Measurements from ENCODE around the gene TPSB2.
"Not testable (repeated sequence)": the region's sequence is repeated elsewhere in the genome, so short reads cannot be mapped to it uniquely, and the experiment has no call there.

The TPSB2 gene

GRCh38 chr16:1240436-1240835 is 10.5 kb upstream of the TPSB2 start, which contains the start of gene TPSAB1:
TSS of gene TPSAB1 (plus strand) at chr16:1240705. CDS start at chr16:1240939, 234 bp downstream.
- FAIRE-seq: not testable (repeated sequence)

DNA sequence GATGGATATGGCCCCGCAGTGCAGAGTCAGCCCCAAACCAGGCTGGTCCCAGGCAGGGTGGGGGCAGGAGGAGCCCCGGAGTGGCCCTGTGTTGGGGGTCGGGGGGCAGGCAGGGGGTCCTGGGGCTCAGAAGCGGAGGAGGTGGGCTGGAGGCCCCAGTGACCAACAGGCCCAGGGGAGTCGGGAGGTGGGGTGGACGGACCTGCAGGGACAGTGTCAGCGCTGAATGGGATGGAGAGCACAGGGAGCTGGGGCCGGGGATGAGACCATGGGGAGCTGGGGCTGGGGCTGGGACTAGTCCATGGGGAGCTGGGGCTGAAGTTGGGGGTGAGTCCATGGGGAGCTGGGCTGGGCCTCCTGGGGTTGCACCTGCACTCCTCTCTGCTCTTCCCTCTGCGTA is 9.6 kb upstream of the TPSB2 start:
- FAIRE-seq: not testable (repeated sequence)

DNA sequence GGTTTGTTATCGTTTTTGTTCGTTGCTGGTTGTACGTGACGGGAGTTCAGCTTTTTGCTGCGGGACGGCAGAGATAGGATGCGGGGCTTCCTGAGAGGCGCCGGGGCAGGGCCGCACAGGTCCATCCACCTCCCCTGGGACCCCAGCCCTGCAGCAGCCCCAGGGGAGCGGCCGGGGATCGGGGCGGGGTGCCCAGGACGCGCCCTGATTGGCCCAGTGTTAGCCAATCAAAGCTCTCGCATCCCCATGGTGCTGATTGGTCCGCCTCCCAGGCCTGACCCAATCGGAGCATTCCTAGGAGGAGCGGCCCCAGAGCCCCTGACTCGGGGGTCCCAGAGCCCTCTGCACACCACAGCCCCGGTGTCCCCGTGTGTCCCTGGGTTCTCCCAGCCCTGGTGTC is 8.9 kb upstream of the TPSB2 start:
- FAIRE-seq: not testable (repeated sequence)

- no peak for FAIRE-seq
Observed at GRCh38 chr16:1237990-1238389, 8.0 kb upstream of the TPSB2 start.

DNA sequence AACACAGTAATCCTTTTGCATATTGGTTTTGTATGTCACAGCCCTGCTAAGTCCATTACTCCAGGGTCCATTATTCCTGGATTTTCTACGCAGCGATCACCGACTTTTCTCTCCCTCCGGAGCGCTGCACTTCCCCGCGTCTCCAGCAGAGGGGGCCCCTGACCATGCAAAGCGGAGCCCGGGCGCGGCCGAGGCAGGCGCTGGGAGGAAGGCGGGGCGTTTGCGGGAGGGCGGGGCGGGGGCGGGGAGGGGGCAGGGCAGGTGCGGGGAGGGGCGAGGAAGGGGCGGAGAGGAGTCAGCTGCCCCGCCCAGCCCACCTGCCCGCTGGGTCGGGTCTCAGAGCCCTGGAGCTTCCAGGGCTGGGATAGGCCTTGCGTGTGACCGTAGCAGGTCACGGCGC is 6.7 kb upstream of the TPSB2 start:
- not testable (repeated sequence) for FAIRE-seq

DNA sequence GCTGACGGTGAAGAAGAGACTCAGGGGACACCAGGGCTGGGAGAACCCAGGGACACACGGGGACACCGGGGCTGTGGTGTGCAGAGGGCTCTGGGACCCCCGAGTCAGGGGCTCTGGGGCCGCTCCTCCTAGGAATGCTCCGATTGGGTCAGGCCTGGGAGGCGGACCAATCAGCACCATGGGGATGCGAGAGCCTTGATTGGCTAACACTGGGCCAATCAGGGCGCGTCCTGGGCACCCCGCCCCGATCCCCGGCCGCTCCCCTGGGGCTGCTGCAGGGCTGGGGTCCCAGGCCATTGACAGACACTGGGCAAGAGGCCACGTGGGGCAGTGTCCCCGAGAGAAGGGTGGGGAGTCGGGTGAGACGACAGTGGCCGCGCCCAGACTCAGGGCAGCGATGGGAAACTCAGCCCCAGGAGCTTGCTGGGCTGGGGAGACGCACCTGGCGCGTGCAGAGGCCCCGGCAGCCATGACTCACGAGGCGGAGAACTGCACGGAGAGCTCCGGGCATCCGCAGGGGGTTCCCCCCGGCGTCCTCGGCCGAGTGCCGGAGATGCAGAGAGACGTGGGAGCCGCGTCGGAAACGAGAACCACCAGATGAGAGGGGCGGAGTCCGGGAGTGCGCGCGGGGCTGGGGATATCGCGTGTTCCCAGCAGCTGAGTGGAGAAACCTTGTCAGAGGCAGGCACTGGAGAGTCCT is 2.2 kb upstream of the TPSB2 start:
- not testable (repeated sequence) for FAIRE-seq

GRCh38 chr16:1231301-1231700 is 1.3 kb upstream of the TPSB2 start:
- FAIRE-seq: not testable (repeated sequence)

- not testable (repeated sequence) for FAIRE-seq
Observed at GRCh38 chr16:1230471-1231212, 658 bp upstream of the TPSB2 start.

GRCh38 chr16:1229476-1229875 is 508 bp downstream of the TPSB2 start:
- not testable (repeated sequence) for FAIRE-seq

- not testable (repeated sequence) for FAIRE-seq
Observed at GRCh38 chr16:1228227-1228626, 1.8 kb downstream of the TPSB2 start.

DNA sequence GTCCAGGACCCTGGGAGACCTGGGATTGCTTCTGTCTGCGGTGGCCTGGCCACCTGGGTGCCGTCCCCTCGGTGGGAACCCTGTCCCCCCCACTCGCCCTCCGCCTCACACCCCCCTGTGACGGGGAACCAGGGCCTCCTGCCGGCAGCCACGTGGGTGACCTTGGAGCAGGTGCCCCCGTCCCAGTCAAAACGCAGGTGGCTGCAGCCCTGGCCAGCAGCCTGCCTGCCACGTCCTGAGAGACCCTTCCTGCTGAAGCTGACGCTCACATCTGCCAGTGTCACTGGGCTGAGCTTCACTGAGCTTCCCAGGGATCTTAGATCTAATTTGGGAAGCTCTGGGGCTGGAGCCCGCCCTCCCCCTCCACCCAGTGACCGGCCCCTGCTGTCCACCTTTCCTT is 3.3 kb downstream of the TPSB2 start:
- FAIRE-seq: not testable (repeated sequence)

DNA sequence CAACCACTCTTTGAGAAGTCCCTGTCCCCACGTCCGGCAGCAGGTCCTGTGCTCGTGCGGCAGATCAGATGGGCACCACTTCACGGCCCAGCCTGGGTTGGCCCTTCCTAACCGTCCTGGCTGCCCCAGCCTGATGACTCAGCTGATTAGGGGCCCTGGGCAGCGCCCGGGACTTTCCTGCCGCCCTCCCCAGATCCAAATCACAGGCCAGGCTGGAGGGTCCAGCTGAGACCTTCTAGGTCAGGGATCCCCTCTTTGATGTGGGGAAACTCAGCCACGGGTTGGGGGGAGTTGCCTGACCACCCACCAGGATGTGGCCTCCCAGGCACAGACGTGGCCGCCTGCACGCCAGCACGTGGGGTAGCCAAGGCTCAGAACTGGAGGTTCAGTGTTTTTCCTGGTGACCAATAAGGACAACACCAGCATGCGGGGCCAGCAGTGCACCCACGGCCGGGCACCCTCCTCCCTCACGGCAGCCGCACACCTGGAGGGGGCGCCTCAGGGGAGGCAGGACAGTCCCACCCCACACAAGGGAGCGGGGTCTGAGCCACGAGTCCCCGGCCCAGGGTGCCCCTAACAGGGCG is 4.2 kb downstream of the TPSB2 start:
- not testable (repeated sequence) for FAIRE-seq

GRCh38 chr16:1225051-1225451 is 4.9 kb downstream of the TPSB2 start, which contains the start of gene TPSG1:
TSS of gene TPSG1 (minus strand) at chr16:1225268. CDS start at chr16:1225252, 16 bp downstream.
- no peak for FAIRE-seq

- no peak for FAIRE-seq
Observed at GRCh38 chr16:1224558-1224957, 5.4 kb downstream of the TPSB2 start.

GRCh38 chr16:1223355-1224214 is 6.4 kb downstream of the TPSB2 start:
- FAIRE-seq: no peak

DNA sequence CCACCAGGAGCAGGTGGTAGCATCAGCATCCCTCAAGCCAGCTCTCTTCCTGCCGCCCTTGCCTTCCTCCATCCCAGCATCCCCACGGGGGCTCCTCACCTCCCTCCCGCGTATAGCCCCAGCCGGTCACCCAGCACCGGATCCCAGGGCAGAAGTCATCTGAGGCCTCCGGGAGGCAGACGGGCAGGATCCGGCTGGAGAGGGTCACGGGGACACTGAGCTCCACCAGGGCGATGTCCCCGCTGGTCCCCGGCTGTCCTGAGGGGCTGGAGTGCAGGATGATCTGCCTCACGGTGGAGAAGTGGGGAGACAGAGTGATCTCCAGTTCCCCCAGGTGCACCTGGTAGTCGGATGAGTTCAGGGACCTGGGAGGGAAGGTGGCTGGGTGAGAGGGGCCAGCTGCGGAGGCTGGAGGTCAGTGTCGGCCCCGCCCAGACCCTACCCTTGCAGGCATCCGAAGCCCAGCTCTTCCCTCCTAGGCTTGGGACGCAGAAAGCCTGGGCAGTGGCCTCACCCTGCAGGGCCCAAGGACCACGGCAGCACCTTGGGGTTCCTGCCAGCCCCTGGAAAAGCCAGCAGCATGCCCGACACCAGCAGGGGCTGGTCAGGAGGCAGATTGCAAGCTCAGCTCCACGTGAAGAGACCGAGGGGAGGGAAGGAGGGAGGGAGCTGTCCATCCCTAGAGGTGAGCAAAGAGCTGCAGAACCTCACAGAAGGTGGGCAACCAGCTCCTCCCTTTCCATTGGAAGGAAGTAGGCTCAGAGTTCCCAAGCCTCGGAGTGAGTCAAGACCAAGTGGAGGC is 7.2 kb downstream of the TPSB2 start:
- FAIRE-seq: no peak

- no peak for FAIRE-seq
Observed at GRCh38 chr16:1221628-1222552, 8.1 kb downstream of the TPSB2 start.

GRCh38 chr16:1220841-1221627 is 8.9 kb downstream of the TPSB2 start:
- FAIRE-seq: no peak

GRCh38 chr16:1220098-1220728 is 9.8 kb downstream of the TPSB2 start:
- FAIRE-seq: no peak
